Measurements from ENCODE around the gene POFUT2.
"Not testable (repeated sequence)": the region's sequence is repeated elsewhere in the genome, so short reads cannot be mapped to it uniquely, and the experiment has no call there.

The POFUT2 gene

DNA sequence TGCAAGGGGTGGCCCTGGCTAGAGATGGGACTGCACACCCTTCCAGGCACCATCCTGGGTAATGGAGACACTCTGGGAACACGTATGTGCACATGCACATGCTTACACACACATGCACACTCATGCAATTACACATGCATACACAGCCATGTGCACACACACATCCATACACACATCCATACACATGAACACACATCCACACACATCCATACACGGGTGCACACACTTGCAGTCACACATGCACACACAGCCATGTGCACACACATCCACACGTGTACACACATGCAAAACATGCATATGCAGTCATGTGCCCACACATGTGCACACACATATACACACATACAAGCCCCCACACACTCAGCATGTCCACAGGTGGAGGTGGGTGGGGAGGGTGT, 22.3 kb upstream of the POFUT2 start:
- DNase-seq, result no peak

DNA sequence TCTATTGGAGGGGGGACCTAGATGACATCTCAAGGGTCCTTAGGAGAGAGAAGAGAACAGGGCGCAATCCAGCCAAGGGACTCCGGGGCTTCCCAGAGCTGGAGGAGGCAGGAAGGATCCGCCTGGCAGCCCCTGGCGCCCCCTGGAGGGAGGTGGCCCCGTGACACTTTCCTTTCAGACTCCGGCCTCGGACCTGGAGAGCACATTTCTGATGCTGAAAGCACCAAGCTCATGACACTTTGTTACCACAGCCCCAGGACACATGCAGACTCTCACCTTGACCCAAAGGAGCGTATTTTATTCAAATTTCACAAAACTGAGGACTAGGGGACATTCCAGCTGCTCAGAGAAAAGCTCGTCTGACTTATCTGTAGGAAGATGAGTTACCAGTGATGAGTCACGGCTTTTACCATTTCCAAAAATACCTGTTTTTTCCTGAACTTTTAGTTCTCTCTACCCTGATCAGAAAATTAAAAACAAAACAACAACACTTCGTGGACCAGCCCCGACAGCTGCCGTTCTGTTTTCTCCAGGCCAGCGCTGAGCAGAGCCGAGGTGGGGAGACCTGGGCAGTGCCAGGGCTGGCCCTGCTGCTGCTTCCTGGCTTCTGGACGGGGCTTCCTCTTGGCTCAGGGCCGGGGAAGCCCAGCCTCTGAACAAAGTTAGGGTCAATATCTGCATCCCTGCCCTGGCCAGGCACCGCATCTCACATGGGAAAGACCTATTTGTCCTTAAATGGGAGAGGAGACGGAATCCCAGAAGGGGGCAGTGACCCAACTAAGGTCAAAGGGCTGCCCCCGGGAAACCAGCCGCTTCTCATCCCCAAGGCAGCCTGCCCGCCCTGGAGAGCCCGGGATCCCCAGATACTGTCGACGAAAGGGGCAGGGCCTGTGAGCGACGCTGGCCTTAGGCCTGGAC, 21.6 kb upstream of the POFUT2 start:
- no peak for DNase-seq

DNA sequence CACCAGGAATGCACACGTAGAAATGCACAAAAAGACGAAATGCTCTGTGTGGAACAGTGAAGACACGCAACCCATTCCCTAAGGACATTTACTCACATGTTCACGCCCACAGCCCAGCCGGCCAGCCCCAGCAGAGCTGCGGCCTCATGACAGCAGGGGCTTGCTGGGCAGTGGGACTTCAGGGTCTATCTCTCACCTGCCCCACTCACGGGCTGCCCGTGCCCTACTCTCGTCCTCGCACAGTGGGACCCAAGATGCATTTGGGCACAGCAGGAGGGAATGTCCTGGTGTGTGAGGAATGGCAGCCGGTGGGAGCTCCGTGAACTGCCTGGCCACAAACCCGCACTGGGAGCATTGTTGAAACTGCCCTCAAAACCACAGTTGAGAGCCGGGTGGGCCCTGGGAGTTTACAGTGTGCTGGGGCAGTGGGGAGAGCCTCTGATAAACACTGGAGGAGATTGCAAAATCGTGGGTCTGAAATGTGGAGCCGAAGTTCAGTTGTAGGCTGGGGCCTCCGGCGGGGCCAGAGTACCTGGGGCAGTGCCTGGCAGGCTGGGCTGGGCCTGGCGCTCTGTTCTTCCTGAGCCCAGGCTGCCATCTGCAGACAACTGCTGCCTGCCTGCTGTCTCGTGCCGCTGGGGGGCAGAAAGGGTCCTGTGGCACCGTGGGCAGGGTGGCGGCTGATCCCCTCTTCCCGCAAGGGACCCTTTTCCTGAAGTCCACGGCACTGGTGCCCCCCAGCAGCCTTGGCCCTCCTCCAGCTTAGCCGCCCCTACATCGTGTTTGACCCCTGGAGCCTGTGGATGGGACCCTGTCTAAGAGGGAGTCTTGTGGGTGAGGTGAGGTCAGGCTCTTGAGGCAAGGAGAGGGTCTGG, 20.7 kb upstream of the POFUT2 start:
- no peak for DNase-seq

DNA sequence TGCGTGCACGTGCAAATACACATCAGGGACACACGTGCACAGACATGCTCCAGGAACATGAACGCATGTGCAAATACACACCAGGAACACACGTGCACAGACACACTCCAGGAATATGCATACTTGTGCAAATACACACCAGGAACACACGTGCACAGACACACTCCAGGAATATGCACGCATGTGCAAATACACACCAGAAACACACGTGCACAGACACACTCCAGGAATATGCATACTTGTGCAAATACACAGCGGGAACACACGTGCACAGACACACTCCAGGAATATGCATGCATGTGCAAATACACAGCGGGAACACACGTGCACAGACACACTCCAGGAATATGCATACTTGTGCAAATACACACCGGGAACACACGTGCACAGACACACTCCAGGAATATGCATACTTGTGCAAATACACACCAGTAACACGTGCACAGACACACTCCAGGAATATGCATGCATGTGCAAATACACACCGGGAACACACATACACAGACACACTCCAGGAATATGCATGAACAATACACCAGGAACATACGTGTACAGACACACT, 20.0 kb upstream of the POFUT2 start:
- not testable (repeated sequence) for DNase-seq

DNA sequence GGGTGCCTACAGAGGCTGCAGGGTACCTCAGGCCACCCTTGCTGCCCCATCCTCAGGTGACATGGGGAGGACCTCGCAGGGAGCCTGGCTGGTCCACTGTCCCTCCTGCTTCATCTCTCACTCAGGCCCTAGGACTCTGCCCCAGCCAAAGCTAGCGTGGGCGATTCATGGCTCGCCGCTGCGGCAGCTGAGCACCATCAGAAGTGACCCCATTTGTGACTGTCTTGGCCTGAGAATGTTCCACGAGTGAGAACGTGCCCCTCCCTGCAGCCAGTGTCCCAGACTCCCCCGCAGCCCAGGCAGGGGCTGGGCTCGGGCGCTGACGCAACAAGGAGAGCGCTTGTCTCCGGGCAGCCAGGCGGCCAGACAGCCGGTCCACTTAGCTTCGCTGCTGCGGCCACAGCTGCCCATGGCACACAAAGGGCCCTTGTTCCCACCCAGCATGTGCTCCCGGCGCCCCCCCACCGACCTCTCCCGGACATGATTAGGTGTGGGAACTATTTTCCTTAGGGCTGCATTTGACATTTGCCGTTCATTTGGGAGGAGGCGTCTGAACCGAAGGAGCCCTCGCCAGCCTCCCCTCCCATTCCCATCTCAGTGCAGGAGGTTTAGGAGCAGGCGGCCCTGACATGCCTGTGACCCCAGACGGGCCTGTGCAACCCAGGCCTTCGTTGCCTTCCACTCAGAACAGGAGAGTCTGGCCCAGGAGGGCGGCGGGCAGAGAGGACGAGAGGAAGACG, 19.3 kb upstream of the POFUT2 start:
- no peak for DNase-seq

DNA sequence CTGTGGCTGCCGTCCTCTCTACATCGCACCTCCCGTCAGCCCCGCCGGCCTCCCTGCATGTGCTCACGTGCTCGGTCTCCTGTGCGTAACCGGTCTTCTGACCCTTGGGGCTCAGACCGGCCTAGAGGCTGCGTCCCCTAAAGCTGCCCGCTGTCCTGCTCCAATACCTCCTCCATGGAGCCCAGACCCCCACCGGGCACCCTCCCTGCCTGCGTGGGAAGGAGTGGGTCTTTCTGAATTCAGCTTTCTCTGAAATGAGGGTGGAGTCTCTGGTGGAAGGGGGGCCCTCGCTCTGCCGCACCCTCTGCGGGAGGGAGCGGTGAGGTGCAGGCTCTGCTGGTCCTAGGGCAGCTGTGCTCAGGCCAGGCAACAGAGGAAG, 18.7 kb upstream of the POFUT2 start:
- no peak for DNase-seq

DNA sequence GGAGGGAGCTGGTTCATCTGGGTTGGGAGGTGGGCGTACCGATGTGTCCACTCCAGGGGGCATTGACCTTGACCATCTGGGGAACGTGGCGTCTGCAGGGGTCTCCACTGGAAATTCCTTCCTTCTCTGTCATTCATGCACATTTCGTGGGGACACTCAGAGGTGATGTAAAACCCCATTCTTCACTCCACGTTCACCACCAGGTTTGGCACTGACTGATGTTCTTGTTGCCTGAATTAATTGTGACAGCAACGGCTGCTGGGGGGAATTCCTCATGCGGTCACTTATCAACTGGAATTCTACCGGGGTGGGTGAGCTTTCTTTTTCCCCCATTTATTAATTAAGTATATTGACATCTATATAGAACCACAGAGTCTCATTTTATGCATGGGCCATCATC, 18.1 kb upstream of the POFUT2 start:
- no peak for DNase-seq

DNA sequence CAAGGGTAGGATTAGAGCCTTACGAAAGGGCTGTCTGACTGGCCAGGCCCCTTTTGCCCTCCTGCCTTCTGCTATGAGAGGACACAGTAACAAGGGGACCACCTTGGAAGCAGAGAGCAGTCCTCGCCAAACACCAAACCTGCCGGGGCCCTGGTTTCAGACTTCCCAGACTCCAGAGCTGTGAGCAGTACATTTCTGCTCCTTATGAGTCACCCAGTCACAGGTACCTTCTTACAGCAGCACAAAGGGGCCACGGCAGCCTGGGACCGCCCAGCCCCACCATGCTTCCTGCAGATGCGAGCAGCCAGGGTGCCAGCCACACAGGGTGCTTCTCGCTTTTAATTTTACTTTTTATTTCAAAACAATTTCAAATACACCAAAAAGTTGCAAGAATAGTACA, 17.2 kb upstream of the POFUT2 start:
- DNase-seq, result no peak

DNA sequence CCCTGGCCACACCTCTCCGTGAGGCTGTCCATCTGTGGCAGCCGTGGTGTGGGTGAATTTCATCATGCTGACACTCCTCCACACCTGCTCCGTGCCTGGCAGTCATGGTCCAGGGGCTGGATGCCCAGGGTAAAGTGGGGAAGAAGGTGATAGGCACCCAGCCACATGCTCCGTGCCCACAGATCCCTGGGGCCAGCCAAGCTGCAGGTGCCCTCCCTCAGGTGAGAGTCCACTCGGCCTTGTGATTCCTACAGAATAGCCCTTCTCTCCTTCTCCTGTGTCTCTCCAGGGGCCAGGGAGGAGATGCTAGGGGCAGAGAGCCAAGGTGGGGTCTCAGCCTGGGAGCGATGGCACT, 16.8 kb upstream of the POFUT2 start:
- no peak for DNase-seq

DNA sequence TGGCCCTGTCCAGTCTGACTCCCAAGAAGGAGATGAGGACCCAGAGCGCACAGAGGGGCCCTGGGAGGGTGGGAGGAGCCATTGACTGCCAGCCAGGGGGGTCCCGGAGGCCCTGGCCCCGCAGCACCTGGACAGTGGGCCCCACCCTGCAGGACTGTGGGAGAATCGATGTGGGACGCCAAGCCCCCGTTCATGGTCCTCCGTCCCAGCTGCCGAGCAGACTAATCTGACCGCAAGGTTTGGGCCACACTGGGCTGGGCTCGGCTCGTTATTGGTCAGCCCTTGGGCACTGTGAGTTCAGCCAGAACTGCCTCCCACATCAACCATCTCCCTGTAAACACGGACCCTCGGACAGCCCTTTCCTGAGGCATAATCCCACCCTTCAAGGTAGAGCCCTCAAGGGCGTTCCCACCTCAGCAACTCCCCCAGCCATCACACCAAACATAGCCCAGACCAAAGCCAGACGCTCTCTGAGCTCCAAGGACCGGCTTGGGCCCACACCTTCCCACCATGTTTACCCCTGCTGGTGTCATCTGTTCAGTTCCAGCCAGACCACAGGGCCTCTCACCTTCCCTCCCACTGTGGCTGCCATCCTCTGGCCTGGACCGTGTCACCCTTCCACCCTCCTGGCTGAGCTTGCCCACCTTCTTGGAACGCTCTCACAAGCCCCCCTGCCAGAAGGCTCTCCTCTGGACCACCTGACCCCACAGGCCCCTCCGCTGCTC, 16.2 kb upstream of the POFUT2 start:
- DNase-seq, result no peak

DNA sequence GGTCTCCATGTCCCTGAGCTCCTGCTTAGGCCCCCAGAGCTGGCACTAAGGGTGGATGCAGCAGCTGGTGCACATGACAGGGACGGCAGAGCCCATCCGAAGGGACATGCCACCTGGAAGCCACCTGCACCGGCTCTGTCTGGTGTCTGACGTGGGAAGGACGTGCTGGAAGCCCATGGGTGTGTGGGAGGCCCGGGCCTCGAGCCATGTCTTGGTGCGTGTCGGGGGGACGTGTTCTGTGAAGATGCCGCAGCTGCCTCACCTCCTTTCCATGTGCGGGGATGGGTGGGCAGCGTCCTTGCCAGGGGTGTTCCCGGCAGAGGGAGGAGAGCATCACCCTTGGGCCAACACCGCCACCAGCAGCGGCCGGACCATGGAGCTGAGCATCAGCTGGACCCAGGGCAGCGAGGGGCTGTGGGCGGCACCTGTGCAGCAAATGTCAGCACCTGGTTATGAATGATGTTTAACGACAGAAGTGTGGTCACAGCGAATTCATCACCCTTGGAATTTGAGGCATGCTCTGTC, 15.5 kb upstream of the POFUT2 start:
- DNase-seq, result no peak

DNA sequence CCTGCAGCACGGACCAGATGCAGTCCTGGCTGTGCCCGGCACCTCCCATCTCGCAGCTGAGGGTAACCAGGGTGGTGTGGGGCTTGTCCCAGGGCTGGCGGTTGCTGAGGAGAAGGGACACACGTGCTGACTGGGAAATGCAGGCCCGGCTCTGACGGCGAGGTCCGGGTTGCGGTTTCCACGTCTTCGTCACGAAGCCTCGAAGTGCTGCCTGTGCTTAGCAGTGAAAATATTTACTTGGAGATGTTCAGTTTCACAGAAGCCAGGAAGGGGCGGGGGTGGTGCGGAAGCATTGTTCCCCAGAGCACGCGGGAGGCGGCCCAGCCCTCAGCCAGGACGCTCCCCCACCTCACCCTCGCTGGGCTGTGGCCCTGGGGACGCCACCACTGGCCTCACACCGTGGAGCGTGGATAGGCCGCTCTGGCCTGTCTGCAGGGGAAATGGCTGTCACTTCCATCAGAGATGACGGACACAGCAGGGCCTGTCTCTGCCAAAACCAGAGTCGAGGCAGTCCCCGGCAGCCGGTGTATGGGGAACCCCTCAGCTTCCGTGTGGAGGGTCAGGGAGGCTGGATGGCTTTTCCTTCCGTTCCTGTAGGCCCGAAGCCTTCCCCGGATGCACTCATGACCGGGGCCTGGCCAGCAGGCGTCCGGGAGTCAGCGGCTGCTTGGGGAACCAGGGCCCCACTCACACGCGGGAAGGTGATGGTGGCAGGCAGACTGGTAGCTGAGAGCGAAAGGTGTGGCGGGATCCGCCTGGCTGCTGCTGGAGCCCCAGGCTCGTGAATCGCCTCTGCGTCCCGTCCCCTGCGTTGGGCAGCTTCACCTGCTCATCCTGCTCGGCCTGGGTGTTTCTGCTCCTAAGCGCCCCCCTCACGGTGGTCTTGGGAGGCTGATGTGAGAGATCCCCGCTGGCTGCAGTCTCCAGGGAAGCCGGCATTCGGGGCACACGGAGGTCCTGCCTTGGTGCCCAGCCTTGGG, 14.7 kb upstream of the POFUT2 start:
- DNase-seq, result no peak

DNA sequence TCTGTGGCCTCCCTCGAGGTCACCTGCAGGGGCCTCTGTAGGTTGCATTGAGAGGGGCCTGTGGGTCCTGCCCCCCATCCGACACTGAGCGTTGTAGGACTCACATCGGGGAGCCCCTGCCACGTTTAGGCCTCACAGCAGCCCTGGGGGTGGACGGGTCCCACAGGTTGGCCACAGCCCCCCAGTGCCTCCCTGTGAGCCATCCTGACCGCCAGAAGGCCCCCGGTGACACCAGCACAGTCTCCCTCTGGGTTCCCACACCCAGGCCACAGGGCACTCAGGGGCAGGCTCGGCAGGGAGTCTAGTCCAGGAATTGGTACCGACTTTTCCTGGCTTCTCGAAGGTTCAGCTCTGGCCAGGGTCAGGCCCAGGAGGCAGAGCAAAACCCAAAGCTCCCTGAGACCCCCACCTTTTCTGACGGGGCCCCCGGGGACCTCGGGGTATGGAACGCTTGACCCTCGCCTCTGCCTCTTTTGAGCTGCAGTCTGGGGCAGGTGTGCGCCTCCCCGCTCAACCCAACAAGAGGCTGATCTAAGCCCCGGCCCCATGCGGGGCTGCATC, 13.9 kb upstream of the POFUT2 start:
- DNase-seq, result no peak

DNA sequence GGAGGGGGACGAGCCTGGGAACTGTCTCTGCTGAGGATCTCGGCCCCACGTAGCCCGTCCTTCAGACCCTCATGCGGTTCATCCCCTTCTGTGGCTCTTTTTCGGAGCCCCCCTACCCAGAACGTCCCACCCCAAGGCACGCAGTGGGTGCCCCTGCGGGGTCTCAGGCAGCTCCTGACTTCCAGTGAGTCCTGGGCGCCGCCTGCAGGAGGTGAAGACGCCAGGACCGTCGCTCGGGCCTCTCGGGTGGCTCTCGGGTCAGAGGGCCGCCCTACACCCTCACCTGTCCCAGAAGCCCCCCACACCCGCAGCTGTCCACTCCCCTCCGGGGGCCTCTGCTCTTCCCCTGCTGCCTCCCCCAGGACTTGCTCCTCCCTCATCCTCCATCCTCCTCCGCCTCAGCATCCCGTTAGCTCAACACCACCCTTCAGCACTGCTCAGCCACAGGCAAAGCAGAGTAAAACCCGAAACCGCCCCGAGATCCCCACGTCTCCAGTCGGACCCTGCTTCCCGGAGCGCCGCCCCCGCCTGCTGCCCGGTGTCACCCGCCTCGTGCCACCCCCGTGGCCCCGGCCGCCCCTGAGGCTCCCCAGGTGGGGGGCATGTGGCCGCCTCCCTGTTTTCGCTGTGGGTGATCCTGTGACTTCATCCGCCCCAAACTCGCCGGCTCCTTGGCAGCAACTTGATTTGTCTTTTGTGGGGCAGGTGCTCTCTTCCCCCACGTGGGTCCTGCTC, 13.3 kb upstream of the POFUT2 start:
- no peak for DNase-seq

DNA sequence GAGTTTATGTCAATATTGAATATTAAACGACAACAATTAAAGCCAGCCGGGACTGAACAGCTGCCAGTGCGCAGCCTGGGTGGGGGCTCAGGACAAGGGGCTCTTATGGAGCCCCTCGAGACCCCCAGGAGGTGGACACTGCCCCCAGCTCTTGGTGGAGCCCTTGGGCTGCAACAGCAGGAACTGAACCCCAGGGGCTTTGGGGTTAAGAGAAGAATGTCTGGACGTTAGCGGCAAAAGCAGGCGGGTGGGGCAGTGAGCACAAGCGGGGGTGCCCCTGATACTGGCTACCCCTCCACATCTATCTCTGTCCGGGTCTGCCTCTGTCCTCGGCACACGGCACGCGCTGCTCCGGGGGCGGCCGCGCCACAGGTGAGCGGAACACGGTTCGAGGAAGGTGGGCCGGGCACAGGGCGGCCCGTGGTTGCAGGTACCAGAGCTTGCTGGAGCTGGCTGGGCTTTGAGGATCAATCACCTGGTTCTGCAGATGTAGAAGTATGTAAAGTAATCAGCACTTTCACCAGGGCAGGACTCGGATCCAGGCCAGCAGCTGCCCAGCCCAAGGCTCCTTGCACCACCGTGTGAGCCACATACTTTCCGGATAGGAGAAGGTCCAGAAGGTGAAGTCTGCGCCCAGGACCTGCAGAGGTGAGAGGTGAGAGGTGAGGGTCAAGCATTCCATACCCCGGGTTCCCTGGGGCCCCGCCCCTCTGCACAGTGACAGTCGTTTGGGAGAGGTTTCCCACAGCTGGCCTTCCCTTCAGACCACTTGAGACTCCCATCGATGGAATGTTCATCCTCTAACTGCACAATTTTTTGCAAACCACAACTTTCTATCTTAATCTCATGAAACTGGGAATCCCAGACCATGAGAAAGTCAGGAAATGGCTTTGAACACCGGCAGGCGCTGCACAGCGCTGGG, 12.4 kb upstream of the POFUT2 start:
- DNase-seq, result no peak

DNA sequence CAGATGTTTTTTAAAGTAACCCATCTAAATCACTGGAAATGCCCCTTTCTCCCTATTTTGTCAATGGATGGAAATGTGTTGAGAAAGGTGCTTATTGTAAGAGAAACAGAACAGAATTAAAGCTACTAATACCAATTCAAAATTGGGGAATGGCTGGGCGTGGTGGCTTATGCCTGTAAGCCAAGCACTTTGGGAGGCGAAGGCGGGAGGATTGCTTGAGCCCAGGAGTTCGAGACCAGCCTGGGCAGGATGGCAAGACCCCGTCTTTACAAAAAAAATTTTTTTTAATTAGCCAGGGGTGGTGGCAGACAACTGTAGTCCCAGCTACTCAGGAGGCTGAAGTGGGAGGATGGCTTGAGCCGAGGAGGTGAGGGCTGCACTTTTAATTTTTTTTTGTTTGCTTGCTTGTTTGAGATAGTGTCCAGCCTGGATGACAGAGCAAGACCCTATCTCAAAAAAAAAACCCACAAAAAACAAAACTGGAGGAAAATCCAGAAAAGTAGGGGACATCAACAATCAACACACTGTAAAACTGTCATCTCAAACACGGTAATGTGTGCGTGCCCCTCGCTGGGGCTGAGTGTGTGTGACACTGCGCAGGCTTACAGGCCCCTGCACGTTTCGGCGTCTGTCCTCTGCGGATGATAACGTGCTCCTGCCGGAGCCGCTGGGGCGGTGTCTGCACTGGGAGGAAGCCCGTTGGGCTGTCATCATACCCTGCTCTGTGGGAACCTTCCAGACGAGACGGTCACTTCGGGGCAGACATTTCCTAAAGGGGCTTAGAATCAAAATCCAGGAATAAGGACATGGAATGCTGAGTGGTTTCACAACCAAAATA, 11.6 kb upstream of the POFUT2 start:
- DNase-seq, result no peak

DNA sequence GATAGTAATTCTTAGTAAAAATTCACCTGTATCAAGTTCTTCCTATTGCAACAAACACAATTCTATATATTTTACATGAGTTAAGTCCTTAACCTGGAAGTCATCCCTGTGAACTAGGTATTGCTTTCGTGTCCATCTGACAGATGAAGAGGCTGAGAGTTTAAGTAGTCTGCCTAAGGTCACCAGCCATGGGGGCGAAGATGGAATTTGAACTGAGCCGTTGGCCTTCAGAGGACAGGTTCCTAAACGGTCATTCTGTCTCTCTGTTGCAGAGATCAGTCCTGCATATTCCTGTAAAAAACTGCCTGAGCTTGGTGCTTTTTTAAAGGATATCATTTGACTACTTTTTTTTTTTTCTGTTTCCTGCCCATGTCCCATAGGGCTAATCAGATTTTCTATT, 10.2 kb upstream of the POFUT2 start:
- DNase-seq, result no peak

DNA sequence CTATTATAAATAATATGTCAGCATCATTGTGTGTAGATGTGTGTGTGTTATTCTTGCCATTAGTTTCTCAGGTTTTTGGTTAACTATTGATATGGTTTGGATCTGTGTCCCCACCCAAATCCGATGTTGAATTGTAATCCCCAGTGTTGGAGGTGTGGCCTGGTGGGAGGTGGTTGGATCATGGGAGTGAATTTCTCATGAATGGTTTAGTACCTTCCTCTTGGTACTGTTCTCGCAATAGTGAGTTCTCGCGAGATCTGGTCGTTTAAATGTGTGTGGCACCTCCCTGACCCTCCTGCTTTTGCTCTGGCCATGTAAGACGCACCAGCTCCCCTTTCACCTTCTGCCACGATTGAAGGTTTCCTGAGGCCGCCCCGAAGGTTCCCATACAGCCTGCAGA, 9.6 kb upstream of the POFUT2 start:
- DNase-seq, result no peak

Data from NCI-H1105 (cell line).